Stimulated activated CD8-positive, alpha-beta memory T cell treated with anti-CD3 and anti-CD28 coated beads, Interleukin-4, amount 100 ng/mL, for 4 hours (primary cell): ENCODE data around the gene HSDL2.

ENCODE experiments used
- DNase-seq, 2 donors: peaks; one replicate each; pipeline ENCODE4 v3.0.0-alpha.2; 2020; ENCODE audit warnings: low read depth in 2 of 2, low spot score in 1 of 2

Gene HSDL2

DNA sequence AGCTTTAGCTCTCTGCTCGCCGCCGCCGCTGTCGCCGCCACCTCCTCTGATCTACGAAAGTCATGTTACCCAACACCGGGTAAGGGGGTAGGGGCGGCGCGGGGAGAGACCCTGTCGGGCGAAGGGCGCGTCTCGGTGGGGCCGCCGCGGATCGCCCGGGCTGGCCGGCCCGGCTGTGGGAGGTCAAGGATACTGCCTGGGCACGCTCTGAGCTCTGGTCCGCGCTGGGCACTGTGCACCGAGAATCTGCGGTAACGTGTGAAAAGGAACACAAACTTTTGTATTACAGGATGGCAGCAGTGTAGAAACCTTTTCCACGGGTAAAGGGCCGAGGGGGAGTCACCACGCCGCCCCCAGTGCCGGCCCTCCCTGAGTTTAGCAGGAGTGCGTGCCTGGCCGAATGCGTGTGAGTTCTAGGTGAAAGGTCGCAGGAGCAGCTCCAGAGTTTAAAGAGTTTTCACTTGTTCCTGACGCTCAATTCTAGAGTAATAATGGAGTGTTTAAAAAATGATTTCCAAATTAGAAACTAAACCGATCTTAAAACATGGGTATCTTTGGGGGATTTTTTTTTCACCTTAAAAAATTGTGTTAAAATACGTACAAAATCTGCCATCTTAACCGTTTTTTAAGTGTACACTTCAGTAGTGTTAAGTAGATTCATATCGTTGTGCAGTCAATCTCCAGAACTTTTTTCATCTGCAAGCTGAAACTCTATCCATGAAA, at the start of gene HSDL2:
Gene HSDL2, plus strand, starts transcription at position 7 of the 723 bp plus-strand sequence. Its CDS starts 56 bp downstream, at position 63.
- peak in 1 of 2 donors; percentile 3 for DNase-seq

DNA sequence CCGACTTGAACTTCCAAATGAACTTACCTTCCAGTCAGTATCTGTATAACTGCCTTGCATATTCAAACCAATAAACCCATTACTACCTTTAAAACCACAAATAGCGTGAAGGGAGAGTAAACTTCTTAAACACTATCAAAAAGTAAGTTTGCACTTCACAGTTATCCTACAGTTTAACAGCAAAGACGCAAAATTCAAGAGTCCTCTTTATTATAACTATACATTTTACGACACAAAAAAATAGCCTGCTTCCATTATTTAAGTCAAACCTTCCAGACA, 48.3 kb upstream of the HSDL2 start:
- DNase-seq: no peak

DNA sequence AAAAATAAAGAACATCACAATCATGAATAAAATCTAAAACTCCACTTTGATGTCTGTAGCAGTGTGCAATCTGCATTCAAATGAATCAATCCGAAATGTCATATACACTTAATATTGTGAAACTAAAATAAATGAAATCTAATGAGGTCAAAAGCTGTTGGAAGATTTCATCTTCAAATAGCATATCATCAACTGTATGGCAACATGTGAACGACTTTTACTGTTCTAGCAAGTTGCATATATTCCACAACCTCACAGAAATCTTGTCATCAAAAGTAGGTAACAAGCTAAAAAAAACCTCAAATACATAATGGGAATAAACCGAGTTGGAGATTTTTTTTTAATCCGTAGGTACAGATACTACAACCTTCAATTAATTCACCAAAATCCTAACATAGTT, 47.7 kb upstream of the HSDL2 start:
- no peak for DNase-seq

DNA sequence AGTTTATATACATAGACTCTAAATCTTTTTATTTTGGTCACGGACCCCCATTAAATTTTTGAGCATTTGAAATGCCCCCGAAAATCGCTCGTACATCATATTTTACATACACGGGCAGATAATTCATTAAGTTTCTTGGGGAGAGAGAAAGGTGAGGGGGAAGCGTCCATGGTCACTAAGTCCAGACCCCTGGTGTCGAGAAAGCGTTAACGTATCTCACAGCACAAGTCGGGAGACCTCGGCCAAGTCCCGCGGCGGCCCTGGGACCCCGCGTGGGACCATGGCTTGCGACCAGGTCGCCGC, 47.3 kb upstream of the HSDL2 start:
- no peak for DNase-seq

DNA sequence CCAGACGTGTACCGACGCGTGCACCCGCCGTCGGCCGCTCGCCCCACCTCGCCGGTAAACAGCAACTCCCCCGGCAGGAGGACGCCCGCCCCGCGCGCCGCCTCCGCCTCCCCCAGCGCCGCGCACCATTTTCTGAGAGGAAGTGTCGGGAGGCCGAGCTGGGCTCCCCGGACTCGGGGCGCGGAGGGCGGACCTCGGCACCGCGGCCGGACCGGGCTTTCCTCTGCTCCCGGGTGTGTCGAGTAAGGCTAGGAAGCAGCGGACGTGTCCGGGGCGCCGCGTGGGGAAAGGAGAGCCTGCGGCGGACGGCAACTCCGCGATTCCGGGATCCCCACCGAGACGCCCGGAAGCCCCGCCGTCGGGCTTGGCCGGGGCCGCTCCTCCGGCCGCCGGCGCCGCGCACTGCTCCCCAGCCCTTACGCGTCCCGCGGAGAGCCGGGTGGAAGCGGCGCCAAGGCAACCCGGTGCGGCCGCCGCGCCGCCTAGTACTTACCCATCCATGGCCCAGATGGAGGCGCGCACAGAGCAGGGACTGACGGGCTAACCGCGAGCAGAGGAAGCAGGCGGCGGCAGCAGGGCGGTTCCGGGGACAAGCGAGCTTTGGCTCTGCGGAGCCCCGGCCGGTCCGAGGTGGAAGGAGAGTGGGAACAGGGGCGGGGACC, 46.8 kb upstream of the HSDL2 start, which contains the start of gene PTBP3:
Gene PTBP3, minus strand, starts transcription at position 643 of the 662 bp plus-strand sequence. CDS start 35,754 bp downstream, outside the sequence.
- DNase-seq: peak; percentile 42 to 63

- peak; percentile 81 to 86 for DNase-seq
These were observed 46.1 kb upstream of the HSDL2 start for GRCh38 chr9:112333639-112334431.

DNA sequence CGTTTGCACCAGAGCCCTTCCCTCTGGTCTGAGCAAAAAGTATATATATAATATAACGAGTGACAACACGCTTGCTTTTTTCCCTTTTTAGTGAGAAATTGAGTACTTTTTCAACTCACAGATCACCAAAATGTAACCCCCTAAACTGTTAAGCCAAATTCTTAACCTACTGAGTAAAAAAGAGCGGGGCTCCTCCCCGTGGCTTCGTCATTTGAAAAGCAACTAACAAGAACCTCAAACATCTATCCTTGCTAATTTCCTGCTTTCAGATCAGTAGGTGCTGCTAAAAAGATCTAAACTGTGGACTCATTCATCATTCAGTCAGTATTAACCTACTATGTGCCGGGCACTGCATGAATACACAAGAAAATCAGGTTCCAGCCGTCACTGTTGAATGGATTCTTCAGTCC, 45.5 kb upstream of the HSDL2 start:
- peak; percentile 6 to 15 for DNase-seq

- DNase-seq: no peak
These were observed 42.4 kb upstream of the HSDL2 start for GRCh38 chr9:112337547-112337946.

GRCh38 chr9:112338561-112338960, 41.3 kb upstream of the HSDL2 start:
- DNase-seq: no peak

DNA sequence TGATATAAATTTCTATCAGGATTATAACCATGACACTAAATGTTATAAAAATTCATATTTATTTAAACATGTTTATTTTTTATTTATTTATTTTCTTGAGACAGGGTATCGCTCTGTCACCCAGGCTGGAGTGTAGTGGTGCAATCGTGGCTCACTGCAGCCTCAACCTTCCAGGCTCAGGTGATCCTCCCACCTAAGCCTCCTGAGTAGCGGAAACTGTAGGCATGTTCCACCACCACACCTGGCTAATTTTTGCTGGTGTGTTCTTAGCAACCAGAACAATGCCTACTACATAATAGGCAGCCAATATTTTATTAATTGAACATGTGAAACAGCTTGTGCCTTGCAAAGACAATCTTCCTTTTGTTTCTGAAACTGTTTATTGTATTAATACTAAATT, 40.0 kb upstream of the HSDL2 start:
- DNase-seq: no peak

DNA sequence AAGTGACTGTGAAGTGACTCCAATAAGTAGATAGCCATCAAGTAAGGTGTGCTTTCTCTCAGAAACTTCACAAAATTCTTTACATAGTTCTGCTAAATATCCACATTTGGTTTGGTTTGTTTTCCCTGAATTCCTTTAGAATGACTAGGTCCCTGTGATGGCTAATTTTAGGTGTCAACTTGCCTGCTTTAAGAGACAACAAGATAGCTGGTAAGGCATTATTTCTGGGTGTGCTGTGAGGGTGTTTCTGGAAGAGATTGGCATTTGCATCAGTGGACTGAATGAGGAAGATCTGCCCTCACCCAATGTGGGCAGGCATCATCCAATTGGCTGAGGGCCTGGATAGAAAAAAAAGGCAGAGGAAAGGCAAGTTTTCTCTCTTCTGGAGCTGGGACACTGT, 38.2 kb upstream of the HSDL2 start:
- no peak for DNase-seq

- peak; percentile 33 to 52 for DNase-seq
These were observed 31.5 kb upstream of the HSDL2 start for GRCh38 chr9:112348257-112349007.

DNA sequence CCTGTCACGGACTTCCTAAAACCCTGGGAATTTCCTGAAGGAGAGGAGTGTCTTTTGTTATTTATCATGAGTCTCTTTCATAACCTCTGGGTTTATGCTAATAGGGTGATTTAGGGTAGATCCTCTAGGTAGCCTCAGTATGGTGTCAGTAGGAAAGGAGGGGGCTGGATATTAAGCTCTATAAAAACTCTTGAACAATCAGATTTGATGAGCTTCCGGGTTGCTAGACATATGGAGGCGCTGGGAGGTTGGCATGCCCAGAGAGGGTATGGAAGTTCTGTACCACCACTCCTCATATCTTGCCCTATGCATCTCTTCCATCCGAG, 30.9 kb upstream of the HSDL2 start:
- no peak for DNase-seq

DNA sequence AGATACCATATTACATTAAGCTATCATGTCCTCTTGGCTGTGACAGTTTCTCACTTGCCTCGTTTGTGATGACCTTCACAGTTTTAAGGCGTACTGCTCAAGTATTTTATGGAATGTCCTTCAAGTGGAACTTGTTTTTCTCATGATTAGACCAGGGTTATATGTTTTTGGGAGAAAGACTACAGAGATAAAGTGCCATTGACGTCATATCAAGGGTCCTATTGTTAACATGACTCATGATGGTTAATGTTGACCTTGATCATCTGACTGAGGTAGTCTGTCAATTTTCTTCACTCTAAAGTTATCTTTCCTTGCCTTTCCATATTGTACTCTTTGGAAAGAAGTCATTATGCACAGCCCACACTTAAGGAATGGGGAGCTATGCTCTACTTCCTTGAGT, 28.7 kb upstream of the HSDL2 start:
- DNase-seq: no peak

DNA sequence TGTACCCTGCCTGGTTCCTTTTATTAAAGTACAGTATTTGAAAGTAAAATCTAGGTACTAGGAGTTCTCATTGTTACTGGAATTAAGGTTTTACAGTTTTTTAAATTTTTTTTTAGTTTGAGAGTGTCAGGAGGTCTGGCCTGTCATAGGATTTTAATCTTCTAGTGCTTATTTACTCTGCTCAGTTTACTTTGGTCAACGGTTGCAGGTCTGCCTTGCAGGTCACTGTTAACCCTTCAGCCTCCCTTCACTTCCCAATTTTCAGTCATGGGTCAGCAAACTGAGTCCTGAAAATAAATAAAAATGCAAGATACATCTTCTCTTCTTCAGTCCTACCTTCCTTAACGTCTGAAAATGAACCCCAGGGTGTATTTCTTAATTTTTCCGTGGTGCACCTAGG, 27.7 kb upstream of the HSDL2 start:
- no peak for DNase-seq

- no peak for DNase-seq
These were observed 25.7 kb upstream of the HSDL2 start for GRCh38 chr9:112354081-112354743.

DNA sequence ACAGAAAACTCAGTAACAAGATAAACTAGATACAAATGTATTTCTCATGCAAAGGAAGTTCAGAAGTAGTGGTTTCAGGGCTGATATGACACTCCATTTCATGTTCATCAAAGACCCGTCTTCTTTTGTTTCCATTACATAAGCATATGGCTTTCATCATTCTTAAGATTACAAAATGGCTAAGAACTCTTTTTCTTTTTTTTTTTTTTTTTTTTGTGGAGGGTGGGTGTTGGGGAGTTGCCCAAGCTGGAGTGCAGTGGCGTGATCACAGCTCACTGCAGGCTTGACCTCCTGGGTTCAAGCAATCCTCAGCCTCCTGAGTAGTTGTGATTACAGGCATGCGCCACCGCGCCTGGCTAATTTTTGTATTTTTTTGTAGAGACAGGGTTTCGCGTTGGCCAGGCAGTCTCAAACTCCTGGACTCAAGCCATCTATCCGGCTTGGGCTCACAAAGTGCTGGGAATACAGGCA, 24.4 kb upstream of the HSDL2 start:
- DNase-seq: no peak

GRCh38 chr9:112360047-112360804, 19.7 kb upstream of the HSDL2 start:
- no peak for DNase-seq

GRCh38 chr9:112361601-112362000, 18.3 kb upstream of the HSDL2 start:
- no peak for DNase-seq

DNA sequence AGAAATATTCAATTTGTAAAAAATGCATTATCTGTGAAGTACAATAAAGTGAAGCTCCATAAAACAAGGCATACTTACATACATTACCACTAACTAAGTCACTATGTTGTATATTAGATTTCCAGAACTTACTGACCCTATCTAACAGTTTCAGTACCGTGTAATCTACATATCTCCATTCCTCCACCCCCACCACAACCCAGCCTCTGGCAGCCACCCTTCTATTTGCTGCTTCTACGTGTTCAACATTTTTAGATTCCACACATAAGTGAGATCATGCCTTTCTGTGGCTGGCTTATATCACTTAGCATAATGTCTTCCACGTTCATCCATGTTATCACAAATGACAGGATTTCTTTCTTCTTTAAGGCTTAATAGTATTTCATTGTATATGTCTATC, 15.1 kb upstream of the HSDL2 start:
- no peak for DNase-seq
